Breast epithelium (tissue), 4 donors: Measurements from ENCODE around the gene ABLIM2. TPM values are rescaled to one million over a fixed set of nuclear protein-coding genes. Genes with fewer than 3 reads are reported as not detected.

Source experiments
- DNase-seq, 2 donors: peaks; one replicate each; pipeline ENCODE4 v3.0.0-alpha.2; 2019; ENCODE audit warnings: low spot score in 2 of 2
- H3K27ac ChIP-seq, 2 donors: fragments of 200-600 bp; sonication (generic) in 1 of 2; one replicate each; pipeline ENCODE4 v1.5.1; 2016 to 2019; ENCODE audit warnings: mild to moderate bottlenecking in 1 of 2
- H3K27me3 ChIP-seq, 2 donors: fragments of 200-600 bp; sonication (generic) in 1 of 2; one replicate each; pipeline versions ENCODE4 v1.5.1 to v1.6.0; 2017 to 2019; ENCODE audit warnings: control low read depth in 1 of 2, mild to moderate bottlenecking in 1 of 2
- H3K36me3 ChIP-seq: fragments of 200-600 bp; one replicate; pipeline ENCODE4 v1.5.1; 2019
- H3K4me1 ChIP-seq, 2 donors: fragments of 200-600 bp; sonication (generic); one replicate each; pipeline ENCODE4 v1.5.1; 2016 to 2019; ENCODE audit warnings: control low read depth in 1 of 2
- H3K4me3 ChIP-seq, 3 donors: fragments of 200-600 bp; sonication (generic); 1 replicate in 2 of 3; 2 replicates in 1 of 3; pipeline ENCODE4 v1.5.1; 2016 to 2019; ENCODE audit warnings: mild to moderate bottlenecking in 3 of 3, moderate library complexity in 2 of 3
- H3K9me3 ChIP-seq, 2 donors: fragments of 200-600 bp; sonication (generic) in 1 of 2; one replicate each; pipeline ENCODE4 v1.5.1; 2016 to 2019; ENCODE audit warnings: control low read depth in 1 of 2
- POLR2A ChIP-seq: fragments of 450-650 bp; IDR thresholded peaks from one replicate; pipeline ENCODE4 v1.6.1; 2016; ENCODE audit warnings: antibody characterized with exemption, mild to moderate bottlenecking, moderate library complexity
- POLR2AphosphoS5 ChIP-seq, 3 donors: sonication (generic); formaldehyde crosslinking; IDR thresholded peaks; one replicate each; pipeline ENCODE4 v1.6.1; 2017; ENCODE audit warnings: antibody characterized with exemption in 3 of 3
- intact Hi-C: fragments of 100-400 bp; cut with DNase I; formaldehyde crosslinking; loops from one replicate; pipeline ENCODE4 v1.15.1; 2023; ENCODE audit warnings: low total_unique reads
- total RNA-seq, 3 donors: library from RNA; depleted of rRNA; stranded (reverse); fragments of >200 nt; gene quantifications; one replicate each; pipeline ENCODE4 v1.1.0, GENCODE V29; 2016
- TF ChIP-seq, protein P1 (sequence below), 3 donors: fragments of 450-650 bp; IDR thresholded peaks; one replicate each; pipeline ENCODE4 v1.5.1; 2016 to 2017; ENCODE audit warnings: antibody characterized with exemption in 3 of 3, mild to moderate bottlenecking in 3 of 3, moderate library complexity in 3 of 3

ABLIM2 gene
- total RNA-seq: 10 to 100 TPM in 1 of 3 donors, 1 to 10 TPM in 2; 4.8 to 11.5 (median 8.2) TPM

DNA sequence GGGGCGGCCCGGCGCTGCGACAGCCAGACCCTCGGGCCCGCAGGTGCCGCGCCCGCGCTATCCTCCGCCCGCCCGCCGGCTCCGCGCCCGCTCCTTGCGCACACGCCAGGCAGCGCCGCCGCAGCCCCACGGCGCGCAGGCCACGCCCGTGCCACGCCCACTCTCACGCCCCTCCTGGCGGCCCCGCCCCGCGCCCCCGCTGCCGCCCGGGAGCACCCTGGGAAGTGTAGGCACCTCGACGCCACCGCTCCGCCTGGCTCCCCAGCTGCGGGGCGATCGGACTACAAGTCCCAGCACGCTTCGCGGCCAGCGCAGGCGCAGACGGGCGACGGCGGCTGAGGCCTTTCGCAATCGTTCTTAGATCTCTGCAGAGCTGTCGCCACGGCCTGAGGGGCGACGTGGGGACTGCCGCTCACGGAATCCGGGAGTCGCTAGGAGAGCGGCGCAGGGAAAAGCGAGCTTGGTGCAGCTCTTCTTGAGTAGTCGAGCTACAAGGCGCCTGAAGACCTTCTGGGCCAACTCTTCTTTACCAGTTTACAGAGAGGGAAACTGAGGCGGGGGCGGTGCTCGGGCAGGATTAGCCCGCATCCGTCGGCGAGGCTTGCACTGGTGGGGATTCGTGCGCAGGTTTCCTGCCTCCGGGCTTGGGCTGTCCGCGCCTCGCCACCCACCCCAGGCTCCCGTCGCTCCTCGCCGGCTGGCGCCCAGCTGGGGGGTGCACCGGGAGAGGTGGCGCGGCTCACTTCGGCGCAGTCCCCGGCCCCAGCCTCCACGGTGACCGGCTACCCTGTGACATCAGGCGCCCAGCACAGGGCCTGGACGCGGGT lies at the start of gene ABLIM2:
Gene ABLIM2 (minus strand): TSS at position 104 of the 827 bp plus-strand sequence. CDS start 124 bp downstream, outside the sequence.
- peaks cover 4 to 5% of the 10 kb centered on the region in 2 donors for H3K4me1 ChIP-seq
- intact Hi-C loops: no loop called here
- no peaks in the 10 kb centered on the region for H3K36me3 ChIP-seq
- H3K27ac ChIP-seq: peak within 1 kb of the TSS in 1 of 2 donors; percentile 72
- peak within 1 kb of the TSS; percentile 76 to 96 (median 83) for H3K4me3 ChIP-seq
- peak; percentile 97 to 98 for DNase-seq
- TF ChIP-seq POLR2AphosphoS5 (IDR thresholded peaks at IDR 0.05): peak; percentile 63 to 78 (median 63)
- TF ChIP-seq, protein P1, sequence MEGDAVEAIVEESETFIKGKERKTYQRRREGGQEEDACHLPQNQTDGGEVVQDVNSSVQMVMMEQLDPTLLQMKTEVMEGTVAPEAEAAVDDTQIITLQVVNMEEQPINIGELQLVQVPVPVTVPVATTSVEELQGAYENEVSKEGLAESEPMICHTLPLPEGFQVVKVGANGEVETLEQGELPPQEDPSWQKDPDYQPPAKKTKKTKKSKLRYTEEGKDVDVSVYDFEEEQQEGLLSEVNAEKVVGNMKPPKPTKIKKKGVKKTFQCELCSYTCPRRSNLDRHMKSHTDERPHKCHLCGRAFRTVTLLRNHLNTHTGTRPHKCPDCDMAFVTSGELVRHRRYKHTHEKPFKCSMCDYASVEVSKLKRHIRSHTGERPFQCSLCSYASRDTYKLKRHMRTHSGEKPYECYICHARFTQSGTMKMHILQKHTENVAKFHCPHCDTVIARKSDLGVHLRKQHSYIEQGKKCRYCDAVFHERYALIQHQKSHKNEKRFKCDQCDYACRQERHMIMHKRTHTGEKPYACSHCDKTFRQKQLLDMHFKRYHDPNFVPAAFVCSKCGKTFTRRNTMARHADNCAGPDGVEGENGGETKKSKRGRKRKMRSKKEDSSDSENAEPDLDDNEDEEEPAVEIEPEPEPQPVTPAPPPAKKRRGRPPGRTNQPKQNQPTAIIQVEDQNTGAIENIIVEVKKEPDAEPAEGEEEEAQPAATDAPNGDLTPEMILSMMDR (IDR thresholded peaks at IDR 0.05): no peak
- TF ChIP-seq POLR2A: peak; percentile 15
- peaks cover 4 to 13% of the 10 kb centered on the region in 2 donors for H3K27me3 ChIP-seq
- H3K9me3 ChIP-seq: no peaks in the 10 kb centered on the region

DNA sequence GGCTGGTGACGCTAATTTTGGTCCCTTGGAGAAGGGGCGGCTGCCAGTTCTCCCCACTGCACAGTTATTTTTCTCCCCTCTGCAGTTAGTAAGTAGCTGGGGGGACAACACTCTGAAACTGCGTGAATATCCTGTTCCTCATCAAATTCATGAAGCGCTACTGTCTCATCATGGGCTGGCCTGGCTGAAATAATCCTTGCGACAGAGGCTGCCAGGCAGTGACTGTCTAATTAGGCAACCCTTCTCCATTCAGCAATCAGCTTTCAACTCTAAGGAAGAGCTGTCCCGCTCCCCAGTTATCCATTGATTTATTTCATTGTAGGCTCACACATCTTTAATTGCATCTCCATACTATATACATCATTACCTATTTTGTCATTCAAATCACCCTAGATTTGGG lies 48.7 kb upstream of the ABLIM2 start:
- Histone ChIP-seq H3K27me3 (no peaks in the 10 kb centered on the region), H3K4me1 (no peaks in the 10 kb centered on the region), H3K36me3 (no peaks in the 10 kb centered on the region), H3K27ac (no peak overlapping the region), H3K9me3 (no peaks in the 10 kb centered on the region), H3K4me3 (no peak overlapping the region)
- DNase-seq: no peak
- intact Hi-C loops: no loop called here
- TF ChIP-seq POLR2AphosphoS5 (IDR thresholded peaks at IDR 0.05) (no peak), POLR2A (no peak)
- TF ChIP-seq, protein P1 (IDR thresholded peaks at IDR 0.05): no peak

DNA sequence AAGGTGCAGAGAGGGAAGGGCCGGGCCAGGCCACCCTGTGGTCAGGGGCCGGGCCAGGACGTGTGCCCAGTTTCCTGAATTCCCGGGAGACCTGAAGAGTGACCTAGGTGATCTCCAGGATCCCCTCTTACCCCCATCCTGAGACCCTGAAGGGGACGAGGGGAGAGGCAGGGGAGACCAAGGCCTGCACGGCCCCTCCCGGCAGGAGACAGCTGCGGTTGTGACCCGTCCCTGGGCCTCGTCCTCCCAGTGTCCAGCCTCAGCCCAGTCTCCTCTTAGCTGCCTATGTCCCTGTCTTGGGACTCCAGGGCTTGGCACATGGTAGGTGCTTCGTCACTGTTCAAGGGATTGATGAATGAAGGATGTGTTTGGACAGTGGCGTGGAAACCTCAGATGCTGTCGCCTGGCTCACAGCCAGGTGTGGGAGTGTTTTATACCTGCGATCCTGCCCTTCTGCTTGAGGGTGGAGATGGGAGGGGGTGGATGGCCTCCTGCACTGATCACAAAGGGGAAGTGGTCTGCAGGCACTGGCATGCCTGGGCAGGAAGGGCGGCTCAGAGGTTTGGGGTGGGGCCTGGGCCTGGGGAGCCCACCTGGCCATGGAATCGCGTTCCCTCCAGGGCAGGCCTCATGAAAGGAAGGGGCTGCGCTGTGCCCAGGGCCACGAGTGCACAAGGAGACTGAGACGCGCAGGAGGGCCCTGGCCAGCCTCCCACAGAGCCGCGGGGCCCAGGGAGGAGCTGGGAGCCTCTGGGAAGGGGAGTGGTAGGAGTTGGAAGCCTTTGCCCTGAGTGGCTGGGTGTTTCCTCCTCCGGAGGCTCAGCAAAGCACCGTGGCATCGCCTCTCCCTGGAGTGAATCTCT lies 47.4 kb upstream of the ABLIM2 start:
- Histone ChIP-seq H3K4me3 (no peak overlapping the region), H3K4me1 (peaks cover 0 to 8% of the 10 kb centered on the region in 2 donors), H3K36me3 (no peaks in the 10 kb centered on the region), H3K27ac (peak overlapping the region; percentile 10 to 38), H3K9me3 (no peaks in the 10 kb centered on the region), H3K27me3 (no peaks in the 10 kb centered on the region)
- intact Hi-C loops: loop anchor here (1.0 kb wide), 1 partner anchor 24 kb away; no protein-coding TSS in a partner anchor
- no peak for DNase-seq
- no peak for TF ChIP-seq POLR2AphosphoS5 (IDR thresholded peaks at IDR 0.05)
- TF ChIP-seq POLR2A: no peak
- TF ChIP-seq, protein P1 (IDR thresholded peaks at IDR 0.05): no peak

DNA sequence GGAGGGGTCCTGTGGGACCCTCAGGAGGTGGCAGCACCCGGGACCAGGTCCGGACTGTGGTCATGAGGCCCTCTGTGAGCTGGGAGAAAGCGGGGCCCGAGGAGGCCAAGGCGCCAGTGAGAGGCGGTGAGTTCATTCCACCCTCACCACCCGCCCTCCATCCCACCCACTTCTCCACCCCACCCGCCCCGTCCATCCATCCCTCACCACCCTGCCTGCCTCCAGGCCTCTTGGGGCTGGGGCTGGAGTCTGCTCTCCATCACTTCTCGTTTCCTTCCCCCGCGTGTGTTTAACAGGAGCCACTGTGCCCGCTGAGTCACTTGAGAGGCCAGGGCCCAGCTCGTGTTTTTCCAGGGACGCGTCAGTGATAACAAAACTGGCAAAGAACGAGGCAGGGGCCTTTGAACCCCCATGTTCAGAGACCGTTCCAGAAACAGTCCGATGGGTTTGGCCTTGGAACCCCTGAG lies 46.7 kb upstream of the ABLIM2 start:
- H3K36me3 ChIP-seq: no peaks in the 10 kb centered on the region
- DNase-seq: no peak
- TF ChIP-seq POLR2A (no peak), POLR2AphosphoS5 (IDR thresholded peaks at IDR 0.05) (no peak)
- TF ChIP-seq, protein P1 (IDR thresholded peaks at IDR 0.05): no peak
- H3K4me3 ChIP-seq: no peak overlapping the region
- intact Hi-C loops: loop anchor here (1.0 kb wide), 1 partner anchor 25 kb away; no protein-coding TSS in a partner anchor
- H3K9me3 ChIP-seq: no peaks in the 10 kb centered on the region
- H3K27ac ChIP-seq: no peak overlapping the region
- H3K4me1 ChIP-seq: peaks cover 0 to 10% of the 10 kb centered on the region in 2 donors
- no peaks in the 10 kb centered on the region for H3K27me3 ChIP-seq
